Measurements from ENCODE around the gene FMNL1.

The FMNL1 gene

GRCh38 chr17:45293413-45294211 is 71.9 kb downstream of the FMNL1 start:
- no peak overlapping the region for H3K4me2 ChIP-seq (ENCODE audit: low read length)
- H3K79me2 ChIP-seq (ENCODE audit: control insufficient read depth, insufficient read depth, low read length): peaks cover under 1% of the 10 kb centered on the region
- no peak overlapping the region for H2BK15ac ChIP-seq (replicated peaks; ENCODE audit: low read depth)
- H3K36me3 ChIP-seq (ENCODE audit: control insufficient read depth, insufficient read depth, low read length): peaks cover 1% of the 10 kb centered on the region
- peaks cover 9% of the 10 kb centered on the region for H3K79me1 ChIP-seq (ENCODE audit: low read length)
- no peak overlapping the region for H3K4me3 ChIP-seq (ENCODE audit: low read length)
- no CpG with 5 or more reads among the region's 10 CpGs for WGBS (ENCODE audit: extremely low coverage, insufficient coverage, low lambda C conversion rate)
- no peaks in the 10 kb centered on the region for H3K27me3 ChIP-seq (ENCODE audit: insufficient read depth, low read length, poor library complexity)
- H2BK120ac ChIP-seq (ENCODE audit: low read depth, low read length): no peak overlapping the region
- H2BK5ac ChIP-seq (ENCODE audit: low read length): no peak overlapping the region
- no peaks in the 10 kb centered on the region for H3K4me1 ChIP-seq (ENCODE audit: control insufficient read depth, low read depth, low read length)
- no peak overlapping the region for H3K4ac ChIP-seq (ENCODE audit: low read depth, low read length)
- DNase-seq: peak; percentile 88
- H2AK5ac ChIP-seq (ENCODE audit: low read length): no peak overlapping the region
- no peak overlapping the region for H4K5ac ChIP-seq (ENCODE audit: low read length)
- no peak overlapping the region for H3K9ac ChIP-seq (ENCODE audit: low read length)
- H4K8ac ChIP-seq (ENCODE audit: low read depth, low read length): no peak overlapping the region
- H3K56ac ChIP-seq (ENCODE audit: low read length): no peak overlapping the region
- H3K27ac ChIP-seq (ENCODE audit: low read depth, low read length): no peak overlapping the region
- H3K23ac ChIP-seq (ENCODE audit: low read length): no peak overlapping the region
- no peak overlapping the region for H3K18ac ChIP-seq (ENCODE audit: low read length)

GRCh38 chr17:45294506-45294905 is 72.8 kb downstream of the FMNL1 start:
- H3K9ac ChIP-seq (ENCODE audit: low read length): no peak overlapping the region
- no peak overlapping the region for H3K27ac ChIP-seq (ENCODE audit: low read depth, low read length)
- H3K36me3 ChIP-seq (ENCODE audit: control insufficient read depth, insufficient read depth, low read length): peaks cover 1% of the 10 kb centered on the region
- H3K4me3 ChIP-seq (ENCODE audit: low read length): no peak overlapping the region
- no peak overlapping the region for H4K8ac ChIP-seq (ENCODE audit: low read depth, low read length)
- no peak overlapping the region for H2BK5ac ChIP-seq (ENCODE audit: low read length)
- H3K23ac ChIP-seq (ENCODE audit: low read length): no peak overlapping the region
- H3K56ac ChIP-seq (ENCODE audit: low read length): no peak overlapping the region
- peaks cover 2% of the 10 kb centered on the region for H3K79me2 ChIP-seq (ENCODE audit: control insufficient read depth, insufficient read depth, low read length)
- H3K4me2 ChIP-seq (ENCODE audit: low read length): no peak overlapping the region
- no peak for DNase-seq
- no peak overlapping the region for H3K18ac ChIP-seq (ENCODE audit: low read length)
- no peak overlapping the region for H2BK120ac ChIP-seq (ENCODE audit: low read depth, low read length)
- no peak overlapping the region for H2BK15ac ChIP-seq (replicated peaks; ENCODE audit: low read depth)
- H2AK5ac ChIP-seq (ENCODE audit: low read length): no peak overlapping the region
- no peaks in the 10 kb centered on the region for H3K4me1 ChIP-seq (ENCODE audit: control insufficient read depth, low read depth, low read length)
- peaks cover 11% of the 10 kb centered on the region for H3K79me1 ChIP-seq (ENCODE audit: low read length)
- WGBS (ENCODE audit: extremely low coverage, insufficient coverage, low lambda C conversion rate): no CpG with 5 or more reads among the region's 3 CpGs
- no peak overlapping the region for H4K5ac ChIP-seq (ENCODE audit: low read length)
- no peak overlapping the region for H3K4ac ChIP-seq (ENCODE audit: low read depth, low read length)
- no peaks in the 10 kb centered on the region for H3K27me3 ChIP-seq (ENCODE audit: insufficient read depth, low read length, poor library complexity)

GRCh38 chr17:45296003-45296832 is 74.5 kb downstream of the FMNL1 start:
- Histone ChIP-seq H3K4ac (ENCODE audit: low read depth, low read length) (no peak overlapping the region), H2BK5ac (ENCODE audit: low read length) (no peak overlapping the region), H3K4me1 (ENCODE audit: control insufficient read depth, low read depth, low read length) (no peaks in the 10 kb centered on the region), H3K4me3 (ENCODE audit: low read length) (no peak overlapping the region), H2AK5ac (ENCODE audit: low read length) (no peak overlapping the region), H3K27me3 (ENCODE audit: insufficient read depth, low read length, poor library complexity) (no peaks in the 10 kb centered on the region), H2BK15ac (replicated peaks; ENCODE audit: low read depth) (no peak overlapping the region), H2BK120ac (ENCODE audit: low read depth, low read length) (no peak overlapping the region), H3K79me2 (ENCODE audit: control insufficient read depth, insufficient read depth, low read length) (peaks cover 5% of the 10 kb centered on the region), H3K56ac (ENCODE audit: low read length) (no peak overlapping the region), H3K18ac (ENCODE audit: low read length) (no peak overlapping the region), H3K27ac (ENCODE audit: low read depth, low read length) (no peak overlapping the region), H4K5ac (ENCODE audit: low read length) (no peak overlapping the region), H3K79me1 (ENCODE audit: low read length) (peaks cover 13% of the 10 kb centered on the region), H3K23ac (ENCODE audit: low read length) (no peak overlapping the region), H3K4me2 (ENCODE audit: low read length) (no peak overlapping the region), H4K8ac (ENCODE audit: low read depth, low read length) (no peak overlapping the region), H3K36me3 (ENCODE audit: control insufficient read depth, insufficient read depth, low read length) (no peaks in the 10 kb centered on the region), H3K9ac (ENCODE audit: low read length) (no peak overlapping the region)
- WGBS (ENCODE audit: extremely low coverage, insufficient coverage, low lambda C conversion rate): no CpG with 5 or more reads among the region's 7 CpGs
- DNase-seq: no peak

GRCh38 chr17:45296833-45297124 is 75.1 kb downstream of the FMNL1 start:
- H3K56ac ChIP-seq (ENCODE audit: low read length): no peak overlapping the region
- no peak overlapping the region for H3K4ac ChIP-seq (ENCODE audit: low read depth, low read length)
- H3K27ac ChIP-seq (ENCODE audit: low read depth, low read length): no peak overlapping the region
- no peak overlapping the region for H4K5ac ChIP-seq (ENCODE audit: low read length)
- no peak overlapping the region for H3K18ac ChIP-seq (ENCODE audit: low read length)
- WGBS (ENCODE audit: extremely low coverage, insufficient coverage, low lambda C conversion rate): no CpG with 5 or more reads among the region's 1 CpG
- no peak overlapping the region for H2BK15ac ChIP-seq (replicated peaks; ENCODE audit: low read depth)
- H2BK5ac ChIP-seq (ENCODE audit: low read length): no peak overlapping the region
- no peak overlapping the region for H2BK120ac ChIP-seq (ENCODE audit: low read depth, low read length)
- H3K27me3 ChIP-seq (ENCODE audit: insufficient read depth, low read length, poor library complexity): no peaks in the 10 kb centered on the region
- no peak overlapping the region for H3K4me2 ChIP-seq (ENCODE audit: low read length)
- peaks cover 13% of the 10 kb centered on the region for H3K79me1 ChIP-seq (ENCODE audit: low read length)
- no peaks in the 10 kb centered on the region for H3K36me3 ChIP-seq (ENCODE audit: control insufficient read depth, insufficient read depth, low read length)
- H3K9ac ChIP-seq (ENCODE audit: low read length): no peak overlapping the region
- H2AK5ac ChIP-seq (ENCODE audit: low read length): no peak overlapping the region
- H3K79me2 ChIP-seq (ENCODE audit: control insufficient read depth, insufficient read depth, low read length): peaks cover 5% of the 10 kb centered on the region
- no peaks in the 10 kb centered on the region for H3K4me1 ChIP-seq (ENCODE audit: control insufficient read depth, low read depth, low read length)
- H3K23ac ChIP-seq (ENCODE audit: low read length): no peak overlapping the region
- DNase-seq: no peak
- H3K4me3 ChIP-seq (ENCODE audit: low read length): no peak overlapping the region
- H4K8ac ChIP-seq (ENCODE audit: low read depth, low read length): no peak overlapping the region
